ENCODE data around the gene CACNB4. TPM values are rescaled to one million over a fixed set of nuclear protein-coding genes. Genes with fewer than 3 reads are reported as not detected.

Gene CACNB4
- total RNA-seq, 2 donors from 2014 or later, result 0.93 to 0.95 TPM

GRCh38 chr2:151845884-151846283 lies 253.0 kb downstream of the CACNB4 start:
- Histone ChIP-seq H3K27me3 (ENCODE audit: control insufficient read depth, insufficient read depth, low read length, poor library complexity, severe bottlenecking) (no peaks in the 10 kb centered on the region), H3K9ac (ENCODE audit: extremely low read depth, low read length, poor library complexity, severe bottlenecking) (no peak overlapping the region), H3K4me3 (ENCODE audit: low read length) (no peak overlapping the region), H3K27ac (ENCODE audit: low read depth, low read length) (no peak overlapping the region), H3K9me3 (ENCODE audit: control insufficient read depth, low read length) (no peaks in the 10 kb centered on the region), H3K36me3 (ENCODE audit: control insufficient read depth, insufficient read depth, low read length) (no peaks in the 10 kb centered on the region), H3K4me1 (ENCODE audit: control insufficient read depth, insufficient read depth, low read length) (no peaks in the 10 kb centered on the region)
- Mint-ChIP-seq H3K4me3 (no peak overlapping the region), H3K27ac (no peak overlapping the region), H3K4me1 (peaks cover 9% of the 10 kb centered on the region), H3K36me3 (ENCODE audit: low read depth) (no peaks in the 10 kb centered on the region), H3K27me3 (ENCODE audit: insufficient read depth) (no peaks in the 10 kb centered on the region), H3K9me3 (no peaks in the 10 kb centered on the region)
- DNase-seq, result no peak
- 77 to 91% methylated on average over 1 to 2 of the region's 2 CpGs for WGBS, 2 experiments (ENCODE audit: insufficient coverage in 1 of 2, insufficient read length in 1 of 2)
- TF ChIP-seq CTCF (conservative IDR thresholded peaks at IDR 0.05), result no peak

- H3K9ac ChIP-seq (ENCODE audit: extremely low read depth, low read length, poor library complexity, severe bottlenecking), result no peak overlapping the region
- H3K36me3 Mint-ChIP-seq (ENCODE audit: low read depth), result no peaks in the 10 kb centered on the region
- no peaks in the 10 kb centered on the region for H3K9me3 ChIP-seq (ENCODE audit: control insufficient read depth, low read length)
- H3K9me3 Mint-ChIP-seq, result no peaks in the 10 kb centered on the region
- H3K4me3 Mint-ChIP-seq, result no peak overlapping the region
- no peaks in the 10 kb centered on the region for H3K27me3 Mint-ChIP-seq (ENCODE audit: insufficient read depth)
- no peak for TF ChIP-seq CTCF (conservative IDR thresholded peaks at IDR 0.05)
- H3K4me1 ChIP-seq (ENCODE audit: control insufficient read depth, insufficient read depth, low read length), result no peaks in the 10 kb centered on the region
- H3K4me3 ChIP-seq (ENCODE audit: low read length), result no peak overlapping the region
- no peaks in the 10 kb centered on the region for H3K27me3 ChIP-seq (ENCODE audit: control insufficient read depth, insufficient read depth, low read length, poor library complexity, severe bottlenecking)
- H3K36me3 ChIP-seq (ENCODE audit: control insufficient read depth, insufficient read depth, low read length), result no peaks in the 10 kb centered on the region
- H3K27ac ChIP-seq (ENCODE audit: low read depth, low read length), result no peak overlapping the region
- 91 to 92% methylated on average over 4 of the region's 4 CpGs for WGBS, 2 experiments (ENCODE audit: insufficient coverage in 1 of 2, insufficient read length in 1 of 2)
- H3K27ac Mint-ChIP-seq, result no peak overlapping the region
- DNase-seq, result no peak
- H3K4me1 Mint-ChIP-seq, result peaks cover 9% of the 10 kb centered on the region
Measured at GRCh38 chr2:151845481-151845880, 253.4 kb downstream of the CACNB4 start.

- DNase-seq, result no peak
- Histone ChIP-seq H3K27me3 (ENCODE audit: control insufficient read depth, insufficient read depth, low read length, poor library complexity, severe bottlenecking) (no peaks in the 10 kb centered on the region), H3K9me3 (ENCODE audit: control insufficient read depth, low read length) (no peaks in the 10 kb centered on the region), H3K4me3 (ENCODE audit: low read length) (no peak overlapping the region), H3K9ac (ENCODE audit: extremely low read depth, low read length, poor library complexity, severe bottlenecking) (no peak overlapping the region), H3K36me3 (ENCODE audit: control insufficient read depth, insufficient read depth, low read length) (no peaks in the 10 kb centered on the region), H3K27ac (ENCODE audit: low read depth, low read length) (no peak overlapping the region), H3K4me1 (ENCODE audit: control insufficient read depth, insufficient read depth, low read length) (no peaks in the 10 kb centered on the region)
- no peak for TF ChIP-seq CTCF (conservative IDR thresholded peaks at IDR 0.05)
- Mint-ChIP-seq H3K27ac (no peak overlapping the region), H3K9me3 (no peaks in the 10 kb centered on the region), H3K4me3 (no peak overlapping the region), H3K27me3 (ENCODE audit: insufficient read depth) (no peaks in the 10 kb centered on the region), H3K4me1 (peaks cover 9% of the 10 kb centered on the region), H3K36me3 (ENCODE audit: low read depth) (no peaks in the 10 kb centered on the region)
- 85 to 90% methylated on average over 5 to 6 of the region's 6 CpGs for WGBS, 2 experiments (ENCODE audit: insufficient coverage in 1 of 2, insufficient read length in 1 of 2)
Measured at GRCh38 chr2:151844211-151844896, 254.5 kb downstream of the CACNB4 start.

All from endodermal cell (in vitro differentiated cells).